Adipocyte (in vitro differentiated cells): ENCODE measurements around the gene DNAJC5G.

Experiments
- DNase-seq: peaks from one replicate; pipeline ENCODE4 v3.0.0-alpha.2; 2015; ENCODE audit warnings: low read depth
- H3K27me3 ChIP-seq: replicated peaks from 2 replicates; pipeline ENCODE4 v1.7.0; 2013; ENCODE audit warnings: mild to moderate bottlenecking, low read length, moderate library complexity; ENCODE audit not compliant: control insufficient read depth, insufficient read depth
- H3K36me3 ChIP-seq: 2 replicates; pipeline ENCODE4 v1.7.0; 2013; ENCODE audit warnings: low read length, mild to moderate bottlenecking, moderate library complexity; ENCODE audit not compliant: control insufficient read depth, insufficient read depth, severe bottlenecking
- H3K4me1 ChIP-seq: 2 replicates; pipeline ENCODE4 v1.7.0; 2013; ENCODE audit warnings: mild to moderate bottlenecking, low read length, moderate library complexity; ENCODE audit not compliant: control insufficient read depth, insufficient read depth
- H3K4me3 ChIP-seq: 2 replicates; pipeline ENCODE4 v1.7.0; 2013; ENCODE audit warnings: mild to moderate bottlenecking, low read length, moderate library complexity
- H3K9ac ChIP-seq: 2 replicates; pipeline ENCODE4 v1.7.0; 2013; ENCODE audit warnings: mild to moderate bottlenecking, low read length, moderate library complexity
- H3K9me3 ChIP-seq: 2 replicates; pipeline ENCODE4 v1.7.0; 2013; ENCODE audit warnings: mild to moderate bottlenecking, low read length, moderate library complexity; ENCODE audit not compliant: control insufficient read depth

Gene DNAJC5G

DNA sequence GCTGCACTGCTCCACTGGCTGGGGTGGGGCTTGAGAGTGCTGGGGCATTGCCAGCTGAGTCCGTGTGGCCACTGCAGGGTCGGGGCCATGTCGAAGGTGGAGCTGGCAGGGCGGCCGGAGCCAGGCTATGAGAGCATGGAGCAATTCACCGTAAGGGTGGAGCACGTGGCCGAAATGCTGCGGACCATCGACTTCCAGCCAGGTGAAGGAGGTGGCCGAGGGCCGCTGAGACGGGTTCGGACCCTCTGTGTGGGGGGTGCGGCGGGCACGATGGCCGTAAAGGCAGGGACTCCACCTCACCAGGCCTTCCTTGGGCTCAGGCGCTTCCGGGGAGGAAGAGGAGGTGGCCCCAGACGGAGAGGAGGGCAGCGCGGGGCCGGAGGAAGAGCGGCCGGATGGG lies 30.9 kb downstream of the DNAJC5G start:
- peaks cover 6% of the 10 kb centered on the region for H3K9me3 ChIP-seq
- H3K36me3 ChIP-seq, result peaks cover 6% of the 10 kb centered on the region
- no peak overlapping the region for H3K4me3 ChIP-seq
- peaks cover 3% of the 10 kb centered on the region for H3K4me1 ChIP-seq
- peaks cover 37% of the 10 kb centered on the region for H3K27me3 ChIP-seq
- no peak for DNase-seq
- no peak overlapping the region for H3K9ac ChIP-seq

DNA sequence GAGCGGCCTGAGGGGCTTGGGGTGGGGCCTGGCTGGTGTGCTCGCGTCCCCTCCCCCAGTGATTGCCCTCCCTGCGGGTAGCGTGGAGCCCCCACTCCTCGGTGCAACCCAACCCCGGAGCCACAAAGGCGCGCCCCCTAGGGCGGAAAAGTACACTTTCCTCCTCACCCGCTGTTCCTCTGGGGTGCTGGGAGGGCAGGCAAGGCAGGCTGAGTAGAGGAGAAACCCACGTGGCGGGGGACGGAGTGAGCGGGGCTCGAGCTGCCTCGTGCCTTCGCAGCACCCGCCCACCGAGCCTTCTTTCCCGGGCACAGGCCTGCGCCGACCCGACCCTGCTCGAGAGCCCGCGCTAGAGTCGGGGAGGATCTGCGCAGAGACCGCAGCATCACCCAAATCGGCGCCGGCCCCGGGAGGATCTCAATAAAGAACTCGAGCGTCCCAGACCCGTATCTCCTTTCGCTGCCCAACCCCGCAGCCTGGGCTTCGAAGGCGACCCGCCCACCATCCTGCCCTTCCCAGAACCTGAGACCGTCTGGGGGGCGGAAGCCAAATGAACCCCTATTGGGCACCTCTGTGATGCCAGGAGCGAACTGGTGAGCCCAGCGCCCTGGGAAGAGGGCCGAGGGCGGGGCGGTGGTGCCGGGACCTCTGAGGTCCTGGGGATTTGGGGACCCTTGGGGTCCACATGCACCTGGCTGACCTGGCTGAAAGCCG lies 31.5 kb downstream of the DNAJC5G start:
- peaks cover 6% of the 10 kb centered on the region for H3K9me3 ChIP-seq
- H3K4me3 ChIP-seq, result no peak overlapping the region
- peaks cover 3% of the 10 kb centered on the region for H3K4me1 ChIP-seq
- H3K27me3 ChIP-seq, result peaks cover 37% of the 10 kb centered on the region
- H3K36me3 ChIP-seq, result peaks cover 11% of the 10 kb centered on the region
- DNase-seq, result peak; percentile 11
- H3K9ac ChIP-seq, result no peak overlapping the region

DNA sequence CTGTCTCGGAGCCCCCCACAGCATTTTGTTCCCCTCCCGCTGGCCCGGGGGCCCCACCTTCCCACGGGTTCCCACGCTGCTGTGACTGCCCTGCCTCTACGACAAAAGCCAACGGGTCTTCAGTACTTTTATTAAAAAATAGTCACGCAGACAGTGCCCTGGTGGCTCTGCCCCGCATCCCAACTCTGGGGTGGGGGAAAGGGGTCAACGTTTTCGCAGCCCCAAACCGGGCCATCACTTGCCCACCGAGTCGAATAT lies 32.0 kb downstream of the DNAJC5G start:
- H3K4me1 ChIP-seq, result peaks cover 3% of the 10 kb centered on the region
- H3K36me3 ChIP-seq, result peaks cover 11% of the 10 kb centered on the region
- no peak overlapping the region for H3K4me3 ChIP-seq
- peaks cover 6% of the 10 kb centered on the region for H3K9me3 ChIP-seq
- H3K27me3 ChIP-seq, result peaks cover 37% of the 10 kb centered on the region
- no peak overlapping the region for H3K9ac ChIP-seq
- DNase-seq, result no peak

DNA sequence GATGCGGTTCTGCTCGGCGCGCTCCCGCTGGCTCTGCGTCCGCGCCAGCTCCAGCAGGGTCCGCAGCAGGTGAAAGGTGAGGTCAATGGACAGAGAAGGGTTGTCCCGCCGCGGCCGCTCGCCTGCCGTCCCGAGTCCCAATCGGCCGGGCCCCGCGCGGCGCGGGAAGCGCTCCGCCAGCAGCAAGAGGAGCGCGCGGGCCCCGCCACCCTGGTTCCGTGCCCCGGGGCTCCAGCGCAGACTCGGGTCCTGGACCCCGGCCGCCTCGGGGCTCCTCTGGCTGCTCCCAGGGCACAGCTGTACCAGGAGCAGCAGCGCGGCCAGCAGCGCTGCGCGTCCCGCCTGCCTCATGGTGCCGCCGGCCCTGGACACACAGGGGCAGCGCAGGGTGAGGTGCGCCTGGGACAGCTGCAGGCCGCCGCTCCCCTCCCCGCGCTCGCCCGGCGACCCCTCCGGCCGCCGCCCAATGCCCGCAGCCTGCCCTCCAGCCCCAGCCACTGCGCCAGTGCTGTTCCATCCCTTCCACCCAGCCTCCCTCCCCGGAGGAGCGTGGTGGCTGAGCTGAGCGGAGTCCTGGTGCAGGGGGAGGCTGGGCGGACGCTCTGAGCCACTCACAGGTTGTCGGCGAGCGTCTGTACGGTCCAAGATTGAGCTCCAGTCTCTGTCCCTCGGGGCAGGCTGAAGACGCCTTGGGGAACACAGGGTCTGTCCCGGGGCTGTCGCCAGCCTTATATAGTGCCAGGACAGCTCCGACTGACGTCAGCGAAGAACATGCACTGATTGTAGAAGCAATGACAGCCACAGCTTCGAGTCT lies 32.5 kb downstream of the DNAJC5G start:
- H3K4me3 ChIP-seq, result no peak overlapping the region
- DNase-seq, result no peak
- H3K27me3 ChIP-seq, result peaks cover 37% of the 10 kb centered on the region
- peaks cover 6% of the 10 kb centered on the region for H3K9me3 ChIP-seq
- peaks cover 11% of the 10 kb centered on the region for H3K36me3 ChIP-seq
- peaks cover 3% of the 10 kb centered on the region for H3K4me1 ChIP-seq
- H3K9ac ChIP-seq, result no peak overlapping the region

DNA sequence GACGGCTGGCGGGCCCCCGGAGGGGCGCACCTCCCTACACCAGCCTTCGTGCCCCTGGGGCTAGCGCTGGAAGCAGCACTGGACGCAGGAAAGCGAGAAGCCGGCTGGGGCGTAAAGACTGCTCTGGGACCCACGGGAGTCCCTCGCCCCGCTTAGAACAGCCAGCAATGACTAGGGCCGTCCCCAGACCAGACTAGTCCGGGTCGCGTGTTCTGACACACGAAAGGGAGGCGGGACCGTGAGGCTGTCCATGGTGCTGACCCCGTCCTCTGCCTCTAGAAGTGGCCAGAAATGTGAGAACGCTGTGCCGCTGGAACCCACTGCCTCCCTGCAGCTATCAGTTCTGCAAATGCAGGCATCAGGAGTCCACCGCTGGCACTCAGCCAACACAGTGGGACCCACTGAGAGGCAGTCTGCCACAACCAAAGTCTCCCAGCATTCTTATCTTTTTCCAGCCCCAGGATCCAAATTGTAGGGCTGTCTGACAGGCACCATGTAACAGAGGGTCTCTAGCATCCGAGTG lies 33.2 kb downstream of the DNAJC5G start, which contains the start of gene UCN:
Gene UCN (minus strand): TSS at position 87 of the 523 bp plus-strand sequence. CDS start 550 bp downstream, outside the sequence.
- Histone ChIP-seq H3K36me3 (peaks cover 11% of the 10 kb centered on the region), H3K9me3 (peaks cover 6% of the 10 kb centered on the region), H3K9ac (no peak within 1 kb of the TSS), H3K4me3 (no peak within 1 kb of the TSS), H3K4me1 (peaks cover 3% of the 10 kb centered on the region), H3K27me3 (peaks cover 37% of the 10 kb centered on the region)
- DNase-seq, result peak; percentile 71

DNA sequence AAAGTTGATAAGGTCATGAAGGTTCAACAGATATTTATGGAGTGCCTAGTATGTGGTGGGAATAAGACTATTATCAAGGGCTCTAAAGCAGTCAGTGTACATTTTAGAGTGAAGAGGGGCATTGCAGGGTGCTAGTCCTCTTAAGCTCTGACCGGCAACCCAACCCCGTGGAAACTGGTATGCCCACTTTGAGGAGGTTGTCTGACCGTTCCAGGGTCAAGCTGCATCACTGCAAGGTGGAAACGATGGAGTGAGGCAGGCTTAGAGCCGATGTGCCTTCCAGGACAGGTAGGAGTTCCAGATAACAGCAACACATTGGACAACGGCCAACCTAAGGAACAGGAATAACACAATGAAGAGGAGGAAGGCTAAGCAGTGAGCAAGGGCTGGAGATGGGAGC lies 34.4 kb downstream of the DNAJC5G start:
- Histone ChIP-seq H3K27me3 (peaks cover 35% of the 10 kb centered on the region), H3K36me3 (peaks cover 11% of the 10 kb centered on the region), H3K4me1 (peaks cover 3% of the 10 kb centered on the region), H3K9ac (no peak overlapping the region), H3K4me3 (no peak overlapping the region), H3K9me3 (peaks cover 3% of the 10 kb centered on the region)
- no peak for DNase-seq

DNA sequence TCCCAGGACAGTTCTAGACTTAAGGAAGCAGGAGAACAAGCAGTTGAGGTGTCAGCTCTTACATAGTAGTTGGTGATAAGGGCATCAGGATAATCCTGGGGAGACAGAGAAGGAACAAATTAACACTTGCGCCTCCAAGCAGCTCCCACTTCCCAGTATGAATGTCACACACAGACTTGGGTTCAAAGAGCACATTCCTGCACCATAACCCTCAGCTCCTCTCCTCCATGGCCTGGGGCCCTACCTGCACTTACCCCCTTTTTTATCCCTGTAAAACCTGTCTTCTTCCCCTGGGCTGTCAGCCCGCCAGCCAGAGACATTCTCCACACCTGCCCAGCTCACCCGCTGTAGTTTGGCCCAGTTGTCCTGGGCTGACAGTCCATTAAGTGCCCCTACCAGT lies 36.9 kb downstream of the DNAJC5G start:
- peaks cover 3% of the 10 kb centered on the region for H3K4me1 ChIP-seq
- H3K9me3 ChIP-seq, result no peaks in the 10 kb centered on the region
- peaks cover 21% of the 10 kb centered on the region for H3K36me3 ChIP-seq
- no peak for DNase-seq
- H3K9ac ChIP-seq, result no peak overlapping the region
- no peak overlapping the region for H3K4me3 ChIP-seq
- H3K27me3 ChIP-seq, result peaks cover 12% of the 10 kb centered on the region

DNA sequence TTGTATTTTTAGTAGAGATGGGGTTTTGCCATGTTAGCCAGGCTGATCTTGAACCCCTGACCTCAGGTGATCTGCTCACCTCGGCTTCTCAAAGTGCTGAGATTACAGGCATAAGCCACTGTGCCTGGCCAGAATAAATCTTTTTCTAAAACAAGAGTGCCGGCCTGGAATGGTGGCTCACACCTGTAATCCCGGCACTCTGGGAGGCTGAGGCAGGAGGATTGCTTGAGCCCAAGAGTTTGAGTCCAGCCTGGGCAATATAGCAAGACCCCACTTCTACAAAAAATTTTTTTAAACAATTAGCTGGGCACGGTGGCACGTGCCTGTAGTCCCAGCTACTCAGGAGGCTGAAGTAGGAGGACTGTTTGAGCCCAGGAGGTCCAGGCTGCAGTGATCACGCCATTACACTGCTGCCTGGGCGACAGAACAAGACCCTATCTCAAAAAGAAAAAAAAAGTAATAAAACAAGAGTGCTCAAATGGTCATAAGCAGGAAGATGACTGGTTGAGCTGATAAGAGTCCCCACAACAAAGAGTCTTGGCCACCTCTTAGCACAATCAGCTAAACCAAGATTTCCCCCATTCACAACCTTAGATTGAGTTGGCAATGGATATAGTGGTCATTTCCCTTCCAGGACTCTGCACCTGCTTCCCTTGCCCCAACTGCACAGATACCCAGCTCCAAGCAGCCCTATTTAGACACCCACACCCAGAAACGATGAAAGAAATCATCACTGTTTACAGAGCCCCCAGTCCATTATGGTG lies 38.8 kb downstream of the DNAJC5G start:
- no peak overlapping the region for H3K4me3 ChIP-seq
- H3K9ac ChIP-seq, result no peak overlapping the region
- peaks cover 21% of the 10 kb centered on the region for H3K36me3 ChIP-seq
- DNase-seq, result no peak
- H3K9me3 ChIP-seq, result no peaks in the 10 kb centered on the region
- no peaks in the 10 kb centered on the region for H3K27me3 ChIP-seq
- H3K4me1 ChIP-seq, result no peaks in the 10 kb centered on the region

DNA sequence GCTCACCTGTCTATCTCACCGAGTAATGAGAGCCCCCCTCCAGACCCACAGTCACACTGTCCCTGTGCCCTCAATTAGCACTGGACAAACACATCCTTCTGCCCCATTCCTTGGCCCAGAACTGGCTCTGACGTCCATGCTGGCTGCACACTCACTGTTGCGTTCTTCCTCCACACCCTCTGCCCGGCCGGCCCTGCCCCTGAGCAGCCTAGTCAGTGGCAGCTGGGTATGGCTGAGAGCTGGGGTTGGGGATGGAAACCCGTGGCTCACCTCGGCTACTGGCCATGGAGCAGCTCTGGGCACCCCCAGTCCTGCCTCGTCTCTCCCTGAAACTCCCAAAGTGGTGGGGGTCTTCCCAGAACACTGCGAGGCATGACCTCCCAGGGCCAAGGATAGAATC lies 39.5 kb downstream of the DNAJC5G start:
- DNase-seq, result no peak
- Histone ChIP-seq H3K36me3 (peaks cover 16% of the 10 kb centered on the region), H3K27me3 (no peaks in the 10 kb centered on the region), H3K4me3 (no peak overlapping the region), H3K9me3 (no peaks in the 10 kb centered on the region), H3K4me1 (no peaks in the 10 kb centered on the region), H3K9ac (no peak overlapping the region)

DNA sequence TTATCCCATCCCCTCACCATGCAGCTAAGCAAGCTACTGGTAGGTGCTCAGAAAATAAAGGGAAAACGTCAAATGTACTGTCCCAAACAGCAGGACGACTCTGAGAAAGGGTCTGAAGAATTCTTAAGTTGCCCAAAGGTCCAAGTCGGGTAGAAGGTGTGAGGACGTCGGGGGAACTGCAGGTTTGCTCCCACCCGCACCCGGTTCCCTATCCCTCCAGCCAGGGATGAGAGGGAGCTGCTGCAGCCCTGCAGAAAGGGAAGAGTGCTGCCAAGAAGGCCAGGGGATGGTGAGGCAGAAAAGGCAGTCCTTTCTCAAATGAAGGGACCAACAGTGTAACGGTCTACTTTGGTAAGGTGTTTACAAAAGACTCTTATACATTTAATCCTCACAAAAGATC lies 39.9 kb downstream of the DNAJC5G start:
- no peaks in the 10 kb centered on the region for H3K4me1 ChIP-seq
- H3K4me3 ChIP-seq, result no peak overlapping the region
- peaks cover 15% of the 10 kb centered on the region for H3K36me3 ChIP-seq
- H3K9me3 ChIP-seq, result no peaks in the 10 kb centered on the region
- no peak for DNase-seq
- no peak overlapping the region for H3K9ac ChIP-seq
- no peaks in the 10 kb centered on the region for H3K27me3 ChIP-seq
